CD4-positive, alpha-beta T cell treated with Interferon gamma for 1 hour (primary cell): ENCODE data around the gene SIN3B.

ENCODE experiments used
- DNase-seq: peaks from one replicate; pipeline ENCODE4 v3.0.0-alpha.2; 2020

Gene SIN3B

DNA sequence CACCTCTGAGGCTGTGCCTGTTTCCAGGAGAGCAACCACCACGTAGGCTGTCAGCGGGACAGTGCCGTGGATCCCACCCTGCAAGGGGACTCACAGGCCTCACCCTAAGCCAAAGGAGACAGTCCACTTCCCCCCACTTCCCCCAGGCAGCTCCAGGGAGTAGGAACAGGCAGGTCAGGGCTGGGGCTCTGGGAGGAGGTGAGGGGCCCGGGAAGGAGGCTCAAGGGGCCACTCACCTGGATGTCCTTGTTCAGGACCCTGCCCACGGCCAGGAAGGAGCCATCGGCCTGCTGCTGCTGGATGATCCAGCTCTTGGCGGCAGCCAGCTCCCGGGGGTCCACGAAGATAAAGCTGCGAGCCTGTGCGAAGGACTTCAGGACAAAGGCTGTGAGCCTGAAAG is 85.2 kb downstream of the SIN3B start:
- DNase-seq = no peak

DNA sequence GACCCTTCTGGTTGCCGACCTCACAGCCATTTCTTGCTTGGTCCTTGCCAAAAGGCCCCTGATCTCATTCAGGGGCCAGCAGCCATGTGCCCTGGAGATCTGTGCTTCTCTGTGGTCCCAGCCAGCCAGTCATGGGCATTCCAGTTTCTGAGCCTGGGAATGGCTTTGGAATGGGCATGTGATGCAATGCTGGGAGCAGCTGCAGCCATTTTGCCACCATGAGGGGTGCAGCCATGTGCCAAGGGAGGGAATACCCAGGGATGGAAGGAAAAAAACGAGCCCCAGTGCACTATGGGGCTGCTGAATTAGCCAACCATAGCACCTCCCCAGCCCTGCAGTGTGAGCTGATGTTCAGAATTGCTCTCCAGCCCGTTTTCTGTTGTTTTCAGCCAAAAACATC is 85.9 kb downstream of the SIN3B start:
- DNase-seq = no peak

DNA sequence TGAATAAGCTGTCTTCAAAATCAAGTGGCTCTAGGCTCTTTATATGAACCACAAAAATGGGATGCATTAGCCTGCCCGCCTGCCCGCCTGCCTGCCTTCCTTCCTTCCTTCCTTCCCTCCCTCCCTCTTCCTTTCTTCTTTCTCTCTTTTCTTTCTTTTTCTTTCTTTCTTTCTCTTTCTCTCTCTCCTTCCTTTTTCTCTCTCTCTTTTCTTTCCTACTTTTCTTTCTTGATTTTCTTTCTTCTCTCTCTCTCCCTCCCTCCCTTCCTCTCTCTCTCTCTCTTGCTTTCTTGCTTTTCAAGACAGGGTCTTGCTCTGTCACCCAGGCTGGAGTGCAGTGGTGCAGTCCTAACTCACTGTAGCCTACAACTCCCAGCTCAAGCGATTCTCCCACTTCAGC is 86.5 kb downstream of the SIN3B start:
- no peak for DNase-seq

DNA sequence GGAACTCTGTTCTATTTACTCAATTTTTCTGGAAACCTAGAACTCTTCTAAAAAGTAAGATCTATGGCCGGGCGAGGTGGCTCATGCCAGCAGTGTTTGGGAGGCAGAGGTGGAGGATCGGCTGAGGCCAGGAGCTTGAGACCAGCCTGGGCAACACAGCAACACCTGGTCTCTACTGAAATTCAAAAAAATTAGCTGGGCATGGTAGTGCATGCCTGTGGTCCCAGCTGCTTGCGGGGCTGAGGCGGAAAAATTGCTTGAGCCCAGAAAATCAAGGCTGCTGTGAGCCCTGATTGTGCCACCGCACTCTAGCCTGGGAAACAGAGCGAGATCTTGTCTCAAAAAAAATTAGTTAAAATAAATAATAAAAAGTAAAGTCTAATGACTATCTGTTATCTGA is 88.2 kb downstream of the SIN3B start:
- DNase-seq = no peak

DNA sequence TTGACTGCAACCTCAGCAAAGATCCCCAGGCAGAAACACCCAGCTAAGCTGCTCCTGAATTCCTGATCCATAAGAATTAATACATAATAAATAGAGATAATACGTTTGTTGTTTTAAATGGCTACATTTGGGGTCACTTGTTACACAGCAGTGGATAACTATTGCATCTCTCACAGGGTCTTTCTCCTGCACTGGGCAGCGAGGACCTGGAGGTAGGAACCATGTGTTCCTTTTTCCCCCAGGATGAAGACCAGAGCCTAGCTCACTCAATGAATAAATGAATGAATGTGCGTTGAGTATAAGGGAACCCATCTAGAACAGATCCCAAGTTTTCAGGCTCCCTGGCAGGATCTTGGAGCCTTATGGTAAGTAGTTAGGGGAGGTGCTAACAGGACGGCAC is 90.3 kb downstream of the SIN3B start:
- DNase-seq = no peak

DNA sequence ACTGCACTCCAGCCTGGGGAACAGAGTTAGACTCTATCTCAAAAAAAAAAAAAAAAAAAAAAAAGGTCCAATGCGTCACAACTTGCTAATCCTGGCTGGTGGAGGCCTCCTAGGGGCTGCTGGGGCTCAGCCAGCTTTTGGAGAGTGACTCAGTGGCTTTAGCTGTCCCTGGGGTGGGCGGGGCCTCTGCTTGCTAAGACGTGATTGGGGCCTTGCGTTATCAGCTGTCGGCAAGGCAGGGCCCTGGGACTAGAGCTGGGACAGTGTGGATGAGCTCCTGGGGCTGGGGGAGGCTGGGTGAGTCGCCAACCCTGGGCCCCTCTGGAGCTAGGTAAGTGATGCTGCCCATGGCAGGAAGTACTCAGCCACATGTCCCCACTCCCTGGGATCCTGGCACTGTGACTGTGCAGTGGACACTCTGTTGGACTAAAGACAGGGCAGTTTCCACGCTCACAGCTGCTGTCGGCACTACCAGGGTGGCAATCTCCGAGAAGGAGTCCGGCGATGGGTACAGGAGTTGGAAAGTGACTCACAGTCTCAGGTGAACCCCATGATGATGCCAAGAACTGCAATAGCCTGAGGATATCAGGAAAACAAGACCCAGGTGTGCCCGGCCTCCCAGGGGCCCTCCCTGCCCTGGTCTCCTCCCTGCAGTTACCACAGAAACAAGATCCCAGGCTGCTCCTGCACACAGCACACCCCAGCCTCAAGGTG is 91.8 kb downstream of the SIN3B start:
- no peak for DNase-seq

DNA sequence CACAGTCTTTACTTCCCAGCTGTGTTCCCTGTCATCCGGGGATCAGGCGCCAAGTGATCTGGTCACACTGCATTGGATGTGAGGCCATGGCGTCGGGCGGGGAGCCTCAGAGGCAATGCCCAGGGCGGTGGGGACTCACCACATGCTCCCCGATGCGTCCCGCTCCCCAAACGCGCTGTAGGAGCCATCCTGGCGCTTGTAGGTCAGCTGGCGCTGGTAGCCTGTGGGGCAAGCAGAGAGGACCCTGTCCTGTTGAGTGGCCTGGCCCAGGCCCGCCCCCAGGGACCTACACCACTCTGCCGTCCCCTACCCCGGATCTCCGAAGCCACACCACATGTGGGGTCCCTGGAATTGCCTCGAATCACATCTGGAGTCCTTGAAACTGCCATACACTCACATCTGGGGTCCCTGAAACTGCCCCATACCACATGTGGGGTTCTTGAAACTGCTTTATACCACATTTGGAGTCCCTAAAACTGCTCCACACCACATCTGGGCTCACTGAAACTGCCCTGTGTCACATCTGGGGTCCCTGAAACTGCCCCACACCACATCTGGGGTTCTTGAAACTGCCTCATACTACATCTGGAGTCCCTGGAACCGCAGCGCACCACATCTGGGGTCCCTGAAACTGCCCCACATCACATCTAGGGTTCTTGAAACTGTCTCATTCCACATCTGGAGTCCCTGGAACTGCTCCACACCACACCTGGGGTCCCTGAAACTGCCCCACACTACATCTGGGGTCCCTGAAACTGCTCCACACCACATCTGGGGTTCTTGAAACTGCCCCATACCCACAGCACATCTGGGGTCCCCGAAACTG is 92.8 kb downstream of the SIN3B start:
- DNase-seq = no peak

DNA sequence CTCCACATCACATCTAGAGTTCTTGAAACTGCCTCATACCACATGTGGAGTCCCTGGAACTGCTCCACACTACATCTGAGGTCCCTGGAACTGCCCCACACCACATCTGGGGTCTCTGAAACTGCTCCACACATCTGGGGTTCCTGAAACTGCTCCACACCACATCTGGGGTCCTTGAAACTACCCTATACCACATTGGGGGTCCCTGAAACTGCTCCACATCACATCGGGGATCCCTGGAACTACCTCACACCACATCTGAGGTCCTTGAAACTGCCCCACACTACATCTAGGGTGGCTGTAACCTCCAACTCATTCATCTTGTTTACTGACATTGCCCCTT is 93.4 kb downstream of the SIN3B start:
- DNase-seq = no peak

DNA sequence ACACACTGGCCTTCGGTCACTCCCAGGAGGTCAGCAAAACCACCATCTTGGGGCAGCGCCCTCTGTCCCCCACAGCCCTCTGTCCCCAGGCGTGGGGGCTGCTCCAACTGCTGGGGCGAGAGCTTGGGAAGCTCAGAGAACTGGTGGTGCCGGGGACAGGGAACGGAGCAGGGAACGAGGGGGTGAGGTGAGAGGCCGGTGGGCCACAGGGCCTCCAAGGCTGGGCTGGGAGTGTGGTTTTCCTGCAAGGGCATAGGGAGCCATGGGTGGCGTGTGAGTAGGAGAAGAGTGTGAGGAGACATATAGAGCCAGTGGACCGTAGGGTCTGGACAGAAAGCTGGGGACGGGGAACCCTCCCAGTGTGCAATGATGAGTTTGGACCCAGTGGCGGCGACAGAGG is 93.8 kb downstream of the SIN3B start:
- no peak for DNase-seq

DNA sequence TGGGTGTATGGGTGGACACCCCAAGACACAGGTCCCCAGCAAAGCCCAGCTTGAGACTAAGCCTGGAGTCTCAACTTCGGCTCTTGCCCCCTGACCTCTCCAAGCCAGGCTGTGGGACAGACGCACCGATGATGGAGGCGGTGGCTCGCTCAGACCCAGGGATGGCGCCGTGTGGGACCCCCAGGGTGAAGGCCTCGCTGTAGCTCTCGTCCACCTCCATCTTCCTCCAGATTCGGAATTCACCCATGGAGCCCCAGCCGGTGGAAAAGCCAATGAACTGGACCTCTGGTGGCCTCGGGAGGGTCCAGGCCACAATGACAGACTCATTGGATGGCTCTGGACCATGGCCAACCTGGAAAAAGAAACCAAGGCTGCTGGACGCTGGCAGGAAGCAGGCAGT is 98.7 kb downstream of the SIN3B start:
- DNase-seq = no peak

DNA sequence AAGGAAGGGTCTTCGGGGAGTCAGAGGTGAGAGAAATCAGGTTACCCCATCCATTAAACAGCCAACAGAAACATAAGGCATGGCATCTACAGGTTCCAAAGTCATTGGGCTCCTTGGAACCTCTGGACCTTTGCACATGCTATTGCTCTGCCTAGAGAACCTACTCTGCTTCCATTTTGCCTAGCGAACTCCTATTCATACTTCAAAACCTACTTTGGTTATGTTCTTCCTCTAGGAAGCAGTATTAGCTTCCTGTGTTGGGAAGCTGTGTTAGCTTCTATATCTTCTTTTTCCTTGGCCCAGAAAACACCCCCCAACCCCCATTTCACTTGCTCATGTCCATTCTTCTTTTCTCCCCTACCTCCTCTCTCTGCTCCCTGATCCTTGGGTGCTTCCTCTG is 99.2 kb downstream of the SIN3B start:
- no peak for DNase-seq

DNA sequence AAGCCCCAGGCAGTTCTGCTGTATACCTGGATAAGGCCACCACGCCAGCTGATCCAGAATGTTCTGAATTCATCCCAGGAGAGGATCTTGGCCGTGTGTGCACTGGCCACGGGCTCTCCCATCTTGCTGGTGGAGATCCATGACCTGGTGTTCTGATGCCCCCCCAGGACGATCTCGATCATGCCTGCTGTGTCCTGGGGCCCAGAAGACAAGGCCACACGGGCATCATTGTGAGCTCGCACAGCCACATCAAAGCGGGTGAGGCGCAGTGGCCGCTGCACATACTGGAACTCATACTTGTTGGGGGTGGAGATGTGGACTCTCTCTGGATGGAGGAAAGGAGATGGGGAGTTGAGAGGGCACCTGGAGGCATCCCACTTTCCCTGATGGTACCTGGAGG is 99.7 kb downstream of the SIN3B start:
- no peak for DNase-seq
